Liver (tissue), 9 donors: ENCODE data around the gene TEX48. TPM values are rescaled to one million over a fixed set of nuclear protein-coding genes. Genes with fewer than 3 reads are reported as not detected.

Source experiments
- DNase-seq: peaks from one replicate; pipeline ENCODE4 v3.0.0-alpha.2; 2017; ENCODE audit warnings: low spot score
- H3K27ac ChIP-seq, 2 donors: one replicate each; pipeline ENCODE4 v1.7.0; 2013; ENCODE audit warnings: inconsistent platforms in 2 of 2, low read length in 2 of 2, control low read depth in 1 of 2, low read depth in 1 of 2, mild to moderate bottlenecking in 1 of 2
- H3K27me3 ChIP-seq, 4 donors: one replicate each; pipeline versions ENCODE4 v1.6.1 to v1.7.0; 2013; ENCODE audit warnings: low read length in 3 of 4, inconsistent platforms in 1 of 4, mild to moderate bottlenecking in 1 of 4, moderate library complexity in 1 of 4; ENCODE audit not compliant: control insufficient read depth in 4 of 4, insufficient read depth in 4 of 4
- H3K36me3 ChIP-seq, 4 donors: one replicate each; pipeline versions ENCODE4 v1.6.1 to v1.7.0; 2013; ENCODE audit warnings: low read length in 3 of 4, mild to moderate bottlenecking in 3 of 4, low read depth in 1 of 4, moderate library complexity in 1 of 4; ENCODE audit not compliant: control insufficient read depth in 4 of 4, insufficient read depth in 3 of 4
- H3K4me1 ChIP-seq, 4 donors: one replicate each; pipeline versions ENCODE4 v1.6.1 to v1.7.0; 2013; ENCODE audit warnings: low read length in 3 of 4, mild to moderate bottlenecking in 3 of 4, moderate library complexity in 1 of 4; ENCODE audit not compliant: control insufficient read depth in 4 of 4, insufficient read depth in 4 of 4
- H3K4me3 ChIP-seq, 3 donors: one replicate each; pipeline versions ENCODE4 v1.6.1 to v1.7.0; 2013; ENCODE audit warnings: low read length in 3 of 3, control low read depth in 1 of 3, low read depth in 1 of 3, mild to moderate bottlenecking in 1 of 3
- H3K9ac ChIP-seq, 2 donors: one replicate each; pipeline ENCODE4 v1.7.0; 2013; ENCODE audit warnings: low read length in 2 of 2, mild to moderate bottlenecking in 2 of 2, moderate library complexity in 2 of 2, control low read depth in 1 of 2, low read depth in 1 of 2
- H3K9me3 ChIP-seq, 4 donors: one replicate each; pipeline versions ENCODE4 v1.6.1 to v1.7.0; 2013; ENCODE audit warnings: low read length in 3 of 4; ENCODE audit not compliant: control insufficient read depth in 4 of 4
- EGR1 ChIP-seq, 2 donors: IDR thresholded peaks; 2 replicates each; pipeline ENCODE4 v1.6.1; 2016 to 2018; ENCODE audit warnings: antibody characterized with exemption in 2 of 2, low read depth in 2 of 2
- FOXA1 ChIP-seq: IDR thresholded peaks from 2 replicates; pipeline ENCODE4 v1.6.1; 2016; ENCODE audit warnings: antibody characterized with exemption
- FOXA2 ChIP-seq: IDR thresholded peaks from 2 replicates; pipeline ENCODE4 v1.6.1; 2016; ENCODE audit warnings: antibody characterized with exemption
- GABPA ChIP-seq, 2 donors: IDR thresholded peaks in 1 of 2; conservative IDR thresholded peaks in 1 of 2; 2 replicates each; pipeline ENCODE4 v1.6.1; 2016; ENCODE audit warnings: antibody characterized with exemption in 2 of 2, mild to moderate bottlenecking in 1 of 2, moderate library complexity in 1 of 2
- HNF4A ChIP-seq, 2 donors: conservative IDR thresholded peaks; 2 replicates each; pipeline ENCODE4 v1.6.1; 2016; ENCODE audit warnings: antibody characterized with exemption in 2 of 2, mild to moderate bottlenecking in 2 of 2
- HNF4G ChIP-seq: IDR thresholded peaks from 2 replicates; pipeline ENCODE4 v1.6.1; 2016; ENCODE audit warnings: antibody characterized with exemption
- JUND ChIP-seq, 2 donors: IDR thresholded peaks; 2 replicates each; pipeline ENCODE4 v1.6.1; 2016; ENCODE audit warnings: antibody characterized with exemption in 2 of 2
- NR2F2 ChIP-seq: IDR thresholded peaks from 2 replicates; pipeline ENCODE4 v1.6.1; 2016; ENCODE audit warnings: antibody characterized with exemption
- RAD21 ChIP-seq, 2 donors: IDR thresholded peaks; 2 replicates each; pipeline ENCODE4 v1.6.1; 2016; ENCODE audit warnings: antibody characterized with exemption in 2 of 2, mild to moderate bottlenecking in 2 of 2
- RXRA ChIP-seq, 2 donors: IDR thresholded peaks; 2 replicates each; pipeline ENCODE4 v1.6.1; 2017 to 2018; ENCODE audit warnings: antibody characterized with exemption in 2 of 2, mild to moderate bottlenecking in 1 of 2
- SP1 ChIP-seq: IDR thresholded peaks from 2 replicates; pipeline ENCODE4 v1.6.1; 2018; ENCODE audit warnings: antibody characterized with exemption, mild to moderate bottlenecking
- TAF1 ChIP-seq: conservative IDR thresholded peaks from 2 replicates; pipeline ENCODE4 v1.6.1; 2016; ENCODE audit warnings: antibody characterized with exemption, mild to moderate bottlenecking
- YY1 ChIP-seq: IDR thresholded peaks from 2 replicates; pipeline ENCODE4 v1.6.1; 2016; ENCODE audit warnings: antibody characterized with exemption, mild to moderate bottlenecking
- WGBS: extraction: QIAGEN DNeasy Blood & Tissue Kit; methylation state at CpG from one replicate; pipeline ENCODE4 v1.1.7; 2013; 5-methylcytosine and 5-hydroxymethylcytosine counted together
- polyA plus RNA-seq, 2 donors: library from polyadenylated mRNA; stranded (reverse) in 1 of 2; unstranded in 1 of 2; fragments of 200-250 nt in 1 of 2; fragments of >200 nt in 1 of 2; fragmentation: Nextera tagmentation in 1 of 2; extraction: Ambion mirVana in 1 of 2; gene quantifications; one replicate each; pipeline versions ENCODE4 v1.2.1 to v1.2.3, GENCODE V29; 2013 to 2015
- total RNA-seq, 2 donors: library from RNA; depleted of rRNA; stranded (reverse); fragments of >200 nt; gene quantifications; one replicate each; pipeline ENCODE4 v1.2.3, GENCODE V29; 2014
- TF ChIP-seq, protein P1 (sequence below): IDR thresholded peaks from 2 replicates; pipeline ENCODE4 v1.6.1; 2016; ENCODE audit warnings: antibody characterized with exemption
- TF ChIP-seq, protein P2 (sequence below): IDR thresholded peaks from 2 replicates; pipeline ENCODE4 v1.6.1; 2016; ENCODE audit warnings: antibody characterized with exemption
- TF ChIP-seq, protein P3 (sequence below): IDR thresholded peaks from 2 replicates; pipeline ENCODE4 v1.6.1; 2016; ENCODE audit warnings: antibody characterized with exemption, mild to moderate bottlenecking
- TF ChIP-seq, protein P4 (sequence below): fragments of 150-350 bp; IDR thresholded peaks from 2 replicates; pipeline ENCODE4 v1.5.1; 2017; ENCODE audit warnings: improper control_type of control experiment, low read depth, low read length; ENCODE audit not compliant: missing input control
- TF ChIP-seq, protein P5 (sequence below): IDR thresholded peaks from 2 replicates; pipeline ENCODE4 v1.6.1; 2016; ENCODE audit warnings: antibody characterized with exemption
- donor health status: healthy.
- donor health status: healthy.
- donor health status: healthy.
- donor health status: healthy.
- donor health status: healthy.

TEX48 gene
- total and polyA plus RNA-seq, 4 donors = not detected

DNA sequence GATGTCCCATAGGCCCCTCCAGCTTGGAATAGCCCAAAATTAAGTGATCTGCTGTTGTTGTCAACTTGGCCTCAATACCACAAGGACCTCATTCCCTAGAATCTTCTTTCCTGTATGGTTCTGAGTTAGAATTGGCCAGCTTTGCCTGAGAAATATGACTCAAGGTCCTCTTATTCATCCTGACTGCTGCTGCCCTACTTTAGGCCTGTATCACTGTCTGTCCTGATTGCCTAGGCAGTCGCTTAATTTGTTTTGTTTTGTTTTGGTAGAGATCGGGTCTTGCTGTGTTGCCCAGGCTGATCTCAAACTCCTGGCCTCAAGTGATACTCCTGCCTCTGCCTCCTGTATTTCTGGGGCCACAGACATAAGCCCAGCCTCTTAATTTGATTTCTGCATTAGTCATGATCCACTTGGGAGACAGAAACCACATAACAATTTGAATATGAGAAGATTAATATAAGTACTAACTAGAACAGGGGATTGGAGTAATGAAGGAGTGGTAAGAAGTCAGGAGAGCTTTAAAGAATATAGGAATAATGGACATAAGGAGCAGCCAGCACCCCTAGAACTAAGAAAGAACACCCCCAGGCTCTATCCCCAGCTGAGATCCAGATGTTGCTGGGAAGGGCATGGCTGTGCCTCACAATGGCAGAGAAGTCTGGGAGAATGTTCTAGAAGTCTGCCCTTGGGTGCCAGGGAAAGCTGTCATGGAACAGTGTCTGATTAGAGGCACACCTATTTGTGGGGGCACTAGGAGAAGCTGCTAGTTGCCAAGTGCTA, 29.0 kb downstream of the TEX48 start (continued):
- TF ChIP-seq, protein P1, sequence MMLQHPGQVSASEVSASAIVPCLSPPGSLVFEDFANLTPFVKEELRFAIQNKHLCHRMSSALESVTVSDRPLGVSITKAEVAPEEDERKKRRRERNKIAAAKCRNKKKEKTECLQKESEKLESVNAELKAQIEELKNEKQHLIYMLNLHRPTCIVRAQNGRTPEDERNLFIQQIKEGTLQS = no peak
- TF ChIP-seq FOXA2 (no peak), TAF1 (no peak), HNF4A (conservative IDR thresholded peaks at IDR 0.05) (no peak), GABPA (IDR thresholded peaks at IDR 0.05 in 1 of 2, conservative IDR thresholded peaks at IDR 0.05 in 1 of 2) (no peak), EGR1 (IDR thresholded peaks at IDR 0.05; ENCODE audit: low read depth in 2 of 2) (no peak), JUND (IDR thresholded peaks at IDR 0.05) (no peak)
- TF ChIP-seq, protein P2, sequence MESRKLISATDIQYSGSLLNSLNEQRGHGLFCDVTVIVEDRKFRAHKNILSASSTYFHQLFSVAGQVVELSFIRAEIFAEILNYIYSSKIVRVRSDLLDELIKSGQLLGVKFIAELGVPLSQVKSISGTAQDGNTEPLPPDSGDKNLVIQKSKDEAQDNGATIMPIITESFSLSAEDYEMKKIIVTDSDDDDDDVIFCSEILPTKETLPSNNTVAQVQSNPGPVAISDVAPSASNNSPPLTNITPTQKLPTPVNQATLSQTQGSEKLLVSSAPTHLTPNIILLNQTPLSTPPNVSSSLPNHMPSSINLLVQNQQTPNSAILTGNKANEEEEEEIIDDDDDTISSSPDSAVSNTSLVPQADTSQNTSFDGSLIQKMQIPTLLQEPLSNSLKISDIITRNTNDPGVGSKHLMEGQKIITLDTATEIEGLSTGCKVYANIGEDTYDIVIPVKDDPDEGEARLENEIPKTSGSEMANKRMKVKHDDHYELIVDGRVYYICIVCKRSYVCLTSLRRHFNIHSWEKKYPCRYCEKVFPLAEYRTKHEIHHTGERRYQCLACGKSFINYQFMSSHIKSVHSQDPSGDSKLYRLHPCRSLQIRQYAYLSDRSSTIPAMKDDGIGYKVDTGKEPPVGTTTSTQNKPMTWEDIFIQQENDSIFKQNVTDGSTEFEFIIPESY = no peak

DNA sequence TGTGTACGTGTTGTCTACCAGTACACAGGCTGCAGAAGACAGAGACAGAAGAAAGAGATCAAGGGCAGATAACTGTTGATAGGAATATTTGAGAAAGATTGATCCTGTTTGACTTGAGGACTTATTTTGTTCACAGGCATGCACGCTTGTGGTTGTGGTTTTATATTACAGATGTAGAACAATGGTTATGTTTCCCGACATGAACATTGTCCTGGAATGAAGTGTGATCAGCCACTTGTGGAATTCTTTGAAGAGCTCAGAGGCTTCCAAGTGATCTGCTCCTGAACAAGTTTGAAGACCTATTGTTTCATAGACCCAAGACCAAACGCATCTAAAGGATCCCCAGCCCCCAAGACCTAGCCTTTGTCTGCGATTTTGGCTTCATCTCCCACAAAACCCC, 38.1 kb downstream of the TEX48 start:
- DNase-seq = no peak
- H3K4me1 ChIP-seq = no peaks in the 10 kb centered on the region

DNA sequence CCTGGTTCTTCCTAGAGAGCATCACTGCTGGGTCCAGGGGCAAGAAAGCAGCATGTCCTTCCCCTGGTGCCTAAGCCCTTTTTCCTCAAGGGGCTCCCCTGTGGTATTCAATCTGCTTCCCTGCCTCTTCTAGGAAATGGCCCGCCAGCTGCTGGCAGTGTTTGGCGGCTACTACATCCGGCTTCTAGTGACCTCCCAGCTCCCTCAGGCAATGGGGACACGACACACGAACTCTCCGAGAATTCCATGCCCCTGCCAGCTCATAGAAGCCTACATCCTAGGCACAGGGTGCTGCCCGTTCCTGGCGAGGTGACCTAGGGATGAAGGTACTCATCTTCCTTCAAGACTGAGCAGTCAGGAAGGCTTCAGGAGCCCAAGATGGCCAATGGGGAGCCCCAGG, 39.0 kb downstream of the TEX48 start:
- no peak for TF ChIP-seq NR2F2
- TF ChIP-seq, protein P3, sequence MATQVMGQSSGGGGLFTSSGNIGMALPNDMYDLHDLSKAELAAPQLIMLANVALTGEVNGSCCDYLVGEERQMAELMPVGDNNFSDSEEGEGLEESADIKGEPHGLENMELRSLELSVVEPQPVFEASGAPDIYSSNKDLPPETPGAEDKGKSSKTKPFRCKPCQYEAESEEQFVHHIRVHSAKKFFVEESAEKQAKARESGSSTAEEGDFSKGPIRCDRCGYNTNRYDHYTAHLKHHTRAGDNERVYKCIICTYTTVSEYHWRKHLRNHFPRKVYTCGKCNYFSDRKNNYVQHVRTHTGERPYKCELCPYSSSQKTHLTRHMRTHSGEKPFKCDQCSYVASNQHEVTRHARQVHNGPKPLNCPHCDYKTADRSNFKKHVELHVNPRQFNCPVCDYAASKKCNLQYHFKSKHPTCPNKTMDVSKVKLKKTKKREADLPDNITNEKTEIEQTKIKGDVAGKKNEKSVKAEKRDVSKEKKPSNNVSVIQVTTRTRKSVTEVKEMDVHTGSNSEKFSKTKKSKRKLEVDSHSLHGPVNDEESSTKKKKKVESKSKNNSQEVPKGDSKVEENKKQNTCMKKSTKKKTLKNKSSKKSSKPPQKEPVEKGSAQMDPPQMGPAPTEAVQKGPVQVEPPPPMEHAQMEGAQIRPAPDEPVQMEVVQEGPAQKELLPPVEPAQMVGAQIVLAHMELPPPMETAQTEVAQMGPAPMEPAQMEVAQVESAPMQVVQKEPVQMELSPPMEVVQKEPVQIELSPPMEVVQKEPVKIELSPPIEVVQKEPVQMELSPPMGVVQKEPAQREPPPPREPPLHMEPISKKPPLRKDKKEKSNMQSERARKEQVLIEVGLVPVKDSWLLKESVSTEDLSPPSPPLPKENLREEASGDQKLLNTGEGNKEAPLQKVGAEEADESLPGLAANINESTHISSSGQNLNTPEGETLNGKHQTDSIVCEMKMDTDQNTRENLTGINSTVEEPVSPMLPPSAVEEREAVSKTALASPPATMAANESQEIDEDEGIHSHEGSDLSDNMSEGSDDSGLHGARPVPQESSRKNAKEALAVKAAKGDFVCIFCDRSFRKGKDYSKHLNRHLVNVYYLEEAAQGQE = no peak
- TF ChIP-seq GABPA (IDR thresholded peaks at IDR 0.05 in 1 of 2, conservative IDR thresholded peaks at IDR 0.05 in 1 of 2) = no peak
- TF ChIP-seq, protein P4, sequence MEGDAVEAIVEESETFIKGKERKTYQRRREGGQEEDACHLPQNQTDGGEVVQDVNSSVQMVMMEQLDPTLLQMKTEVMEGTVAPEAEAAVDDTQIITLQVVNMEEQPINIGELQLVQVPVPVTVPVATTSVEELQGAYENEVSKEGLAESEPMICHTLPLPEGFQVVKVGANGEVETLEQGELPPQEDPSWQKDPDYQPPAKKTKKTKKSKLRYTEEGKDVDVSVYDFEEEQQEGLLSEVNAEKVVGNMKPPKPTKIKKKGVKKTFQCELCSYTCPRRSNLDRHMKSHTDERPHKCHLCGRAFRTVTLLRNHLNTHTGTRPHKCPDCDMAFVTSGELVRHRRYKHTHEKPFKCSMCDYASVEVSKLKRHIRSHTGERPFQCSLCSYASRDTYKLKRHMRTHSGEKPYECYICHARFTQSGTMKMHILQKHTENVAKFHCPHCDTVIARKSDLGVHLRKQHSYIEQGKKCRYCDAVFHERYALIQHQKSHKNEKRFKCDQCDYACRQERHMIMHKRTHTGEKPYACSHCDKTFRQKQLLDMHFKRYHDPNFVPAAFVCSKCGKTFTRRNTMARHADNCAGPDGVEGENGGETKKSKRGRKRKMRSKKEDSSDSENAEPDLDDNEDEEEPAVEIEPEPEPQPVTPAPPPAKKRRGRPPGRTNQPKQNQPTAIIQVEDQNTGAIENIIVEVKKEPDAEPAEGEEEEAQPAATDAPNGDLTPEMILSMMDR = no peak
- TF ChIP-seq FOXA1 = no peak
- TF ChIP-seq JUND (IDR thresholded peaks at IDR 0.05) = no peak
- TF ChIP-seq HNF4A (conservative IDR thresholded peaks at IDR 0.05) = no peak
- no peak for TF ChIP-seq TAF1
- TF ChIP-seq SP1 = no peak
- TF ChIP-seq RAD21 (IDR thresholded peaks at IDR 0.05) = no peak
- no peak for TF ChIP-seq FOXA2
- TF ChIP-seq, protein P1 = no peak
- TF ChIP-seq, protein P5, sequence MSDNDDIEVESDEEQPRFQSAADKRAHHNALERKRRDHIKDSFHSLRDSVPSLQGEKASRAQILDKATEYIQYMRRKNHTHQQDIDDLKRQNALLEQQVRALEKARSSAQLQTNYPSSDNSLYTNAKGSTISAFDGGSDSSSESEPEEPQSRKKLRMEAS = no peak
- TF ChIP-seq YY1 = no peak
- TF ChIP-seq, protein P2 = no peak
- no peak for TF ChIP-seq RXRA (IDR thresholded peaks at IDR 0.05)
- TF ChIP-seq EGR1 (IDR thresholded peaks at IDR 0.05; ENCODE audit: low read depth in 2 of 2) = no peak
- no peak for TF ChIP-seq HNF4G
- no peaks in the 10 kb centered on the region for H3K4me1 ChIP-seq
- no peak for DNase-seq

More for the DNA sequence above, 38.1 kb downstream of the TEX48 start:
- H3K27me3 ChIP-seq = no peaks in the 10 kb centered on the region
- no peak overlapping the region for H3K27ac ChIP-seq
- no peak for TF ChIP-seq SP1
- TF ChIP-seq FOXA1 = no peak
- TF ChIP-seq JUND (IDR thresholded peaks at IDR 0.05) = no peak
- TF ChIP-seq EGR1 (IDR thresholded peaks at IDR 0.05; ENCODE audit: low read depth in 2 of 2) = no peak
- TF ChIP-seq HNF4G = no peak
- no peak for TF ChIP-seq RAD21 (IDR thresholded peaks at IDR 0.05)
- H3K9me3 ChIP-seq = peaks cover 0 to 3% (median 0%) of the 10 kb centered on the region in 4 donors
- no peak overlapping the region for H3K9ac ChIP-seq
- peaks cover 0 to 18% (median 11%) of the 10 kb centered on the region in 4 donors for H3K36me3 ChIP-seq
- WGBS = 97% methylated on average over 5 of the region's 5 CpGs
- no peak overlapping the region for H3K4me3 ChIP-seq

More for the DNA sequence above, 39.0 kb downstream of the TEX48 start:
- Histone ChIP-seq H3K36me3 (peaks cover 0 to 25% (median 11%) of the 10 kb centered on the region in 4 donors), H3K4me3 (no peak overlapping the region), H3K9me3 (peaks cover 0 to 3% (median 0%) of the 10 kb centered on the region in 4 donors), H3K9ac (no peak overlapping the region), H3K27ac (no peak overlapping the region), H3K27me3 (no peaks in the 10 kb centered on the region)
- 93% methylated on average over 8 of the region's 8 CpGs for WGBS
